ENCODE measurements around the gene POLR2E. TPM values are rescaled to one million over a fixed set of nuclear protein-coding genes. Genes with fewer than 3 reads are reported as not detected.

POLR2E gene
- polyA plus RNA-seq, 1 donor (not counting 4 experiments of a cell fraction or from before 2014, with no cell fraction given): 178 TPM

GRCh38 chr19:1113986-1114483 is 18.9 kb upstream of the POLR2E start:
- Histone ChIP-seq H4K20me1 (ENCODE audit: control insufficient read depth, extremely low read depth, insufficient read depth, low read length) (peaks cover 3% of the 10 kb centered on the region), H3K4me1 (ENCODE audit: control insufficient read depth, extremely low read depth, insufficient read depth, low read length) (peaks cover 5% of the 10 kb centered on the region), H3K4me3 (ENCODE audit: control insufficient read depth in 2 of 3, extremely low read depth in 1 of 3, insufficient read depth in 2 of 3, low read depth in 1 of 3, low read length in 3 of 3) (no peak overlapping the region), H3K36me3 (ENCODE audit: control insufficient read depth in 2 of 2, extremely low read depth in 1 of 2, insufficient read depth in 2 of 2, low read length in 2 of 2) (peaks cover 28 to 30% of the 10 kb centered on the region in 2 experiments), H2AFZ (ENCODE audit: control insufficient read depth, low read length) (no peak overlapping the region), H3K9ac (ENCODE audit: control insufficient read depth, extremely low read depth, insufficient read depth, low read length) (no peak overlapping the region), H3K27me3 (ENCODE audit: control insufficient read depth, extremely low read depth, insufficient read depth, low read length) (no peaks in the 10 kb centered on the region), H3K4me2 (ENCODE audit: control insufficient read depth, extremely low read depth, insufficient read depth, low read depth, low read length) (no peak overlapping the region), H3K27ac (ENCODE audit: control insufficient read depth, insufficient read depth, low read length) (no peak overlapping the region), H3K9me1 (ENCODE audit: control insufficient read depth, extremely low read depth, insufficient read depth, low read length) (no peaks in the 10 kb centered on the region), H3K79me2 (ENCODE audit: control insufficient read depth, insufficient read depth, low read length) (no peaks in the 10 kb centered on the region), H3K9me3 (ENCODE audit: control insufficient read depth, low read depth, low read length) (no peaks in the 10 kb centered on the region)
- no peak for TF ChIP-seq EZH2 (IDR thresholded peaks at IDR 0.05; ENCODE audit: low read length)
- no peak for TF ChIP-seq CTCF (optimal IDR thresholded peaks at IDR 0.05 in 1 of 3, IDR thresholded peaks at IDR 0.05 in 1 of 3, conservative IDR thresholded peaks at IDR 0.05 in 1 of 3; ENCODE audit: extremely low read depth in 1 of 3, insufficient read depth in 2 of 3, low read length in 3 of 3)
- no peak for FAIRE-seq
- dilution Hi-C loops (cut with MboI; ENCODE audit: extremely low pct_ligation_motif_present, low sequenced_read_pairs): no loop called here
- no peak for DNase-seq (ENCODE audit: low read depth, low spot score)

GRCh38 chr19:1113030-1113985 is 18.1 kb upstream of the POLR2E start:
- H3K79me2 ChIP-seq (ENCODE audit: control insufficient read depth, insufficient read depth, low read length): no peaks in the 10 kb centered on the region
- H3K4me3 ChIP-seq (ENCODE audit: control insufficient read depth in 2 of 3, extremely low read depth in 1 of 3, insufficient read depth in 2 of 3, low read depth in 1 of 3, low read length in 3 of 3): no peak overlapping the region
- peaks cover 22 to 28% of the 10 kb centered on the region in 2 experiments for H3K36me3 ChIP-seq (ENCODE audit: control insufficient read depth in 2 of 2, extremely low read depth in 1 of 2, insufficient read depth in 2 of 2, low read length in 2 of 2)
- H3K9me1 ChIP-seq (ENCODE audit: control insufficient read depth, extremely low read depth, insufficient read depth, low read length): no peaks in the 10 kb centered on the region
- peaks cover 3% of the 10 kb centered on the region for H4K20me1 ChIP-seq (ENCODE audit: control insufficient read depth, extremely low read depth, insufficient read depth, low read length)
- H3K4me2 ChIP-seq (ENCODE audit: control insufficient read depth, extremely low read depth, insufficient read depth, low read depth, low read length): no peak overlapping the region
- H2AFZ ChIP-seq (ENCODE audit: control insufficient read depth, low read length): no peak overlapping the region
- no peaks in the 10 kb centered on the region for H3K27me3 ChIP-seq (ENCODE audit: control insufficient read depth, extremely low read depth, insufficient read depth, low read length)
- dilution Hi-C loops (cut with MboI; ENCODE audit: extremely low pct_ligation_motif_present, low sequenced_read_pairs): no loop called here
- peak; percentile 49 to 86 (median 71) for TF ChIP-seq CTCF (optimal IDR thresholded peaks at IDR 0.05 in 1 of 3, IDR thresholded peaks at IDR 0.05 in 1 of 3, conservative IDR thresholded peaks at IDR 0.05 in 1 of 3; ENCODE audit: extremely low read depth in 1 of 3, insufficient read depth in 2 of 3, low read length in 3 of 3)
- TF ChIP-seq EZH2 (IDR thresholded peaks at IDR 0.05; ENCODE audit: low read length): no peak
- peaks cover 5% of the 10 kb centered on the region for H3K4me1 ChIP-seq (ENCODE audit: control insufficient read depth, extremely low read depth, insufficient read depth, low read length)
- DNase-seq (ENCODE audit: low read depth, low spot score): no peak
- no peaks in the 10 kb centered on the region for H3K9me3 ChIP-seq (ENCODE audit: control insufficient read depth, low read depth, low read length)
- FAIRE-seq: no peak
- no peak overlapping the region for H3K27ac ChIP-seq (ENCODE audit: control insufficient read depth, insufficient read depth, low read length)
- H3K9ac ChIP-seq (ENCODE audit: control insufficient read depth, extremely low read depth, insufficient read depth, low read length): no peak overlapping the region
